ENCODE measurements around the gene FAM131B. TPM values are rescaled to one million over a fixed set of nuclear protein-coding genes. Genes with fewer than 3 reads are reported as not detected.
A peak's percentile ranks its signal among the peaks of the same experiment; 100 is the strongest.

The FAM131B gene
- total RNA-seq, 1 donor from 2014 or later = 0.53 TPM

DNA sequence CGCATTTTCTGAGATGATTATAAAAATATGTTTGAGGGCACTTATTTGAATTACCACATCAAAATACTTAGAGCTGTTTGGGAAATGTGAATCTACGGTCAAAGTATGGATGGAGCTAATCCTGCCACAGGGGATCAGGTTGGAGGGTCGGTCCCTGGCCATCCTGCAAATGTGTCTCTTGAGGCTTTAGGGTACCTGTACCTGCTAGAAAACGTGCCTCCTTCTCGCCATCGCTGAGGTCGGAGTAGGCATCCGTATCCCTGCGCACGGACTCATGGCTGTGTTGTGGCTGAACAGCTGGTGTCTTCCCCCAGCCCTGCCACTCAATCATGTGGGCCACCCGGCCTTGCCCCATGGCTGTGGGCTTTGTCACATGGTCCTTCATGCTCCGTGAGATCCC, 3.9 kb downstream of the FAM131B start:
- DNase-seq (ENCODE audit: low read depth) (no peak), FAIRE-seq (no peak)
- no peaks in the 10 kb centered on the region for H3K36me3 ChIP-seq (ENCODE audit: control insufficient read depth, insufficient read depth, low read length)
- H3K27me3 ChIP-seq (ENCODE audit: control insufficient read depth, insufficient read depth, low read length) = peaks cover 21% of the 10 kb centered on the region
- H3K4me3 ChIP-seq (ENCODE audit: low read depth, low read length) = no peak overlapping the region
- TF ChIP-seq, protein P1, sequence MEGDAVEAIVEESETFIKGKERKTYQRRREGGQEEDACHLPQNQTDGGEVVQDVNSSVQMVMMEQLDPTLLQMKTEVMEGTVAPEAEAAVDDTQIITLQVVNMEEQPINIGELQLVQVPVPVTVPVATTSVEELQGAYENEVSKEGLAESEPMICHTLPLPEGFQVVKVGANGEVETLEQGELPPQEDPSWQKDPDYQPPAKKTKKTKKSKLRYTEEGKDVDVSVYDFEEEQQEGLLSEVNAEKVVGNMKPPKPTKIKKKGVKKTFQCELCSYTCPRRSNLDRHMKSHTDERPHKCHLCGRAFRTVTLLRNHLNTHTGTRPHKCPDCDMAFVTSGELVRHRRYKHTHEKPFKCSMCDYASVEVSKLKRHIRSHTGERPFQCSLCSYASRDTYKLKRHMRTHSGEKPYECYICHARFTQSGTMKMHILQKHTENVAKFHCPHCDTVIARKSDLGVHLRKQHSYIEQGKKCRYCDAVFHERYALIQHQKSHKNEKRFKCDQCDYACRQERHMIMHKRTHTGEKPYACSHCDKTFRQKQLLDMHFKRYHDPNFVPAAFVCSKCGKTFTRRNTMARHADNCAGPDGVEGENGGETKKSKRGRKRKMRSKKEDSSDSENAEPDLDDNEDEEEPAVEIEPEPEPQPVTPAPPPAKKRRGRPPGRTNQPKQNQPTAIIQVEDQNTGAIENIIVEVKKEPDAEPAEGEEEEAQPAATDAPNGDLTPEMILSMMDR (IDR thresholded peaks at IDR 0.05; ENCODE audit: insufficient read depth, low read length, severe bottlenecking) = no peak

DNA sequence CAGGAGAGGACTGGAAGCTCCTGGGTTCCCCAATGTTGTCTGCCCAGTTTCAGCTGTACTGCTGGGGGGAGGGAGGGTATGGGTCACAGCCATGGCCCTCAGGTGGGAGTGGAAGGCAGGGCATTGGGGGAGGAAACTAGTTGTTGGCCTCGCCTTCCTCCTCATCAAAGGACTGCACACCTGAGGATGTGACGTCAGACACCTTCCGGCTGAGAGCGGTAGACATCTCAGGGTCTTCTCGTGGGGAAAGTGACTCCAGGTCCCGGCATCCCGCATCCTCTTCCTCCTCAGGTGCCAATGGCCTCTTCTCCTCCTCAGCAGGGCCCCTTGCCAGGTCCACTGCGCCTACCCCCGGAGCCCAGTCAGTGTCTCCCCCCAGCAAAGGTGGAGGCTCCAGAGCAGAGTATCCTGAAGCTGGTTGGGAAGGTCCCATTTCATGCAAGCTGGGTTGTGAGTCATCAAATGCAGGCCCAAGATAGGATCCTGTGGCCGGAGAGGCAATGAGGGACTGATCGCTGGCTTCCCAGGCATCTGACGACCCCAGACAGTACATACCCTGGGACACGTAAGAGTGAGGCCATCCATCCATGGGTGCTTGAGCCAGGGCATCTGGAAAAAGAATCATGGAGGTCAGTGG, 6.0 kb downstream of the FAM131B start:
- FAIRE-seq (no peak), DNase-seq (ENCODE audit: low read depth) (no peak)
- TF ChIP-seq, protein P1 (IDR thresholded peaks at IDR 0.05; ENCODE audit: insufficient read depth, low read length, severe bottlenecking) = no peak
- H3K27me3 ChIP-seq (ENCODE audit: control insufficient read depth, insufficient read depth, low read length) = peaks cover 12% of the 10 kb centered on the region
- no peak overlapping the region for H3K4me3 ChIP-seq (ENCODE audit: low read depth, low read length)
- H3K36me3 ChIP-seq (ENCODE audit: control insufficient read depth, insufficient read depth, low read length) = no peaks in the 10 kb centered on the region

DNA sequence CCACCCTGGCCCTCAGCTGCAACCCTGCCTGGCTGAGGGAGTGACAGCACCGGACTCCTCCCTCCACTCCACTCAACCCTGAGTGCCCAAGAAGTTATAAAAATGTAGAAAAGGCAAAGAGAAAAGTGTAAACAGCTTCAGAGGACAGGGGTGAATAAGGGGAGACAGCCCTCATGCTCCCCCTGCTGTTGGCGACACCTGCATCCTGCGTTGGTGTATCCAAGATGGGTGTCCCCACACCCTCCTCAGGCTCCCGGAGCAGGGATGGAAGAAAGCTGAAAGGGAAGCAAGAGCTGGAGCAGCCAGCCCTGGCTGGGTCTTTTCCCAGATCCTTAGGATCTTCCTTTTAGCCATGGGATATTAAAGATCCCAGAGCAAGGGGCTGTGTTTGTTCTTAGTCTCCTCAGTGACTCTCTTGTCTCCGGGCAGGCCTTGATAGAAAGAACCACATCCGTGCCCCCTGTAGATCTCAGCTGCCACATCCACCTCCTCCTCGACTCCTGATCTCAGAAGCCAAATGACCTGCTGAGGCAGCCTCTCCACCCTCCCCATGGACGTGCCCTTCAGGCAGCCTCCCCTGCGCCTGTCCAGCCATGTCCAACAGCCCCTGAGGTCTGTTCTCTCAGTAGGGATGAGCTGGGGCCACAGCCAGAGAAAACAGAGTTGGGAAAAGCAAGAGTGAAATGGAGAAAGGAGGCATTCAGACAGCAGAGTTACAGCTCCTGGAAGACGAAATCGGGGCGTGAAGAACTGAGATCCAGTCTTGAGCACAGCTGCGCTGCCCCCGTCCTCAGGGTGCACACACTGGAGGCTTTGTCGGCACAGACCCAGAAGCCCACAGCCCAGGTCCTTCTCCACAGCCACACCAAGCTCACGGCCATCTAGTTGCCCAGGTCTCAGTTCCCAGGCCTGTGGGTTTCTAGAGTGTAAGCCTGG, 6.8 kb downstream of the FAM131B start:
- Histone ChIP-seq H3K4me3 (ENCODE audit: low read depth, low read length) (no peak overlapping the region), H3K27me3 (ENCODE audit: control insufficient read depth, insufficient read depth, low read length) (peaks cover 8% of the 10 kb centered on the region), H3K36me3 (ENCODE audit: control insufficient read depth, insufficient read depth, low read length) (no peaks in the 10 kb centered on the region)
- DNase-seq (ENCODE audit: low read depth) = no peak
- no peak for FAIRE-seq
- TF ChIP-seq, protein P1 (IDR thresholded peaks at IDR 0.05; ENCODE audit: insufficient read depth, low read length, severe bottlenecking) = peak; percentile 25

DNA sequence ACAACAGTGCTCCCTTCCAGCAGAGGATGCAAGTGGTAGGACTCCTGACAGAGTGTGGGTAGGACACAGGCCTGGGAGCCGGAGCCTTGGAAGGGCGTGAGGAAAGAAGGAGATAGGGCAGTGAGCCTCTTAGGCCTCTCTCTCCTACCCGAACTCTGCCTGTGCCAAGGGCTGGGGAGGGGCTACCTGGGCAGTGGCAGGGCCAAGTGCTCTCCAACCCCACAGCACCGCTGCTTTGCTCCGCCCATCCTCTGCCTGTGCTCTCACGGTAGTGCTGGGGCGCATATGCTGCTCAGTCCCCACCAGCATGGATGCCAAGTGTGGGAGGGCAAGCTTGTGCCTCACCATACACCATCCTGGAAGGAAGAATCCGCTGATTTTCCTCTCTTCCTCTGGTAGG, 7.5 kb downstream of the FAM131B start:
- DNase-seq (ENCODE audit: low read depth) = no peak
- Histone ChIP-seq H3K27me3 (ENCODE audit: control insufficient read depth, insufficient read depth, low read length) (peaks cover 5% of the 10 kb centered on the region), H3K36me3 (ENCODE audit: control insufficient read depth, insufficient read depth, low read length) (no peaks in the 10 kb centered on the region), H3K4me3 (ENCODE audit: low read depth, low read length) (no peak overlapping the region)
- TF ChIP-seq, protein P1 (IDR thresholded peaks at IDR 0.05; ENCODE audit: insufficient read depth, low read length, severe bottlenecking) = no peak
- FAIRE-seq = no peak

DNA sequence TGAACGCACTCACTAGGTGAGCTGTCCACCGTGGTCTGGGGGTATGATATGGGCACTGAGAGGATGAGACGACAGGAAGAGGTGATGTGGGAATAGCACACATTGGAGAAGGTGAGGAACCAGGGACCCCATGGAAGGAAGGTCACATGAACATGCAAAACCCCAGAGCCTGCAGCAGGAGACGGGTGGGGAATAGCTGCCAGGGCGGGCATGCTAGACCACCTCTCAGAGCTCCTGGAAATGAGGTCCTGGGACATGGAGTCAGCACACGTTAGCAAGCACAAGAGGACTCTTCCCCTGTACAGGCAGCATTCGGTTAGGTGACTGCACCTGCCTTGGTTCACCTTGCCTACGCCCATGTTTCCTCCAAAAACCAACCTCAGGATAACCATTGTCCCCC, 8.1 kb downstream of the FAM131B start:
- FAIRE-seq (no peak), DNase-seq (ENCODE audit: low read depth) (no peak)
- Histone ChIP-seq H3K27me3 (ENCODE audit: control insufficient read depth, insufficient read depth, low read length) (no peaks in the 10 kb centered on the region), H3K36me3 (ENCODE audit: control insufficient read depth, insufficient read depth, low read length) (no peaks in the 10 kb centered on the region), H3K4me3 (ENCODE audit: low read depth, low read length) (no peak overlapping the region)
- TF ChIP-seq, protein P1 (IDR thresholded peaks at IDR 0.05; ENCODE audit: insufficient read depth, low read length, severe bottlenecking) = no peak
